Fibroblast of gingiva (primary cell): ENCODE results near the gene IFNA5.

Experiments
- DNase-seq: peaks from one replicate; pipeline ENCODE4 v3.0.0-alpha.2; 2011; ENCODE audit warnings: low read depth

The IFNA5 gene

GRCh38 chr9:21294364-21294774 lies 10.7 kb downstream of the IFNA5 start:
- DNase-seq: no peak

GRCh38 chr9:21289848-21290247 lies 15.3 kb downstream of the IFNA5 start:
- DNase-seq: no peak

DNA sequence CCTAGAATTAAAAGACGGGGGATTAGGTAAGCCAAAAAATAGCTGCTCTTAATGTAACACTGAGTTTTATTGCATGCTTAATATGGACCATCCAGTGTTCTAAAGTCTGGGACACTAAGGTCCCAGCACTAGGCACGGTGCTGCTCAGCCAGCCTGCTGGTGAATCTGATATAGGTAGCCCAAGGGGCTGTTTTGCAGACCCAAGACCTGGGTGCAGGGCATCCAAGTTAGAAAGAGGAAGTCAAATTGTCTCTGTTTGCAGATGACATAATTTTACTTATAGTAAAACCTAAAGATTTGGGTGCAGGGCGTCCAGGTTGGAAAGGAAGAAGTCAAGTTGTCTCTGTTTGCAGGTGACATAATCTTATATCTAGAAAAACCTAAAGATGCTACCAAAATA lies 17.8 kb downstream of the IFNA5 start:
- DNase-seq: no peak

- DNase-seq: no peak
Measured at GRCh38 chr9:21286659-21287058, 18.5 kb downstream of the IFNA5 start.

DNA sequence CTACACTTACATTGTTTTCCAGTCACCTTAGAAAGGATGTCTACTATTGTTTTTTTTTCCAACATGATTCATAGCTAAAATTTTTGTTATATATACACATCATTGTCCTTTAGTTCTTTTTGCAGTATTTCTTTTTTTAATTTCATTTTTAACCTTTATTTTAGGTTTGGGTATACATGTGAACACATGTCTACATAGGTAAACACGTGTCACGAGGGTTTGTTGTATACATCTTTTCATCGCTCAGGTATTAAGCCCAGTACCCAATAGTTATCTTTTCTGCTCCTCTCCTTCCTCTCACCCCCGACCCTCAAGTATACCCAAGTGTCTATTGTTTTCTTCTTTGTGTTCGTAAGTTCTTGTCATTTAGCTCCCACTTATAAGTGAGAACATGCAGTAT lies 19.0 kb downstream of the IFNA5 start:
- DNase-seq: no peak

GRCh38 chr9:21281275-21281674 lies 23.8 kb downstream of the IFNA5 start:
- no peak for DNase-seq

DNA sequence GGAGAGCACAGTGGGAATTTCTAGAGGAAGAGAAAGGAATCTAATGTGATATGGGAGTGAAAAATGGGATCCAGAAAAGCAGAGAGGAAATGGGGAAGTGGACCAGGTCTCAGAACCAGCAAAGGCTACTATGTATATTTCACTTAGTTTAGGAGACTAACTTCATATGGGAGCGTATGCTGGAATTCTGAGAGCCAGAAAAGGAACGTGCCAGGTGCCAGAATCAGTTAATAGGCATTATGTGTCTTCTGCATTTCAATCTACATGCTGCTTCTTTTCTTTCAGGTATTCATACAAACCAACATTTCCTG lies 36.8 kb downstream of the IFNA5 start:
- no peak for DNase-seq

GRCh38 chr9:21267485-21268346 lies 37.4 kb downstream of the IFNA5 start:
- DNase-seq: no peak

- no peak for DNase-seq
Measured at GRCh38 chr9:21266733-21267484, 38.2 kb downstream of the IFNA5 start.

- no peak for DNase-seq
Measured at GRCh38 chr9:21265421-21266189, 39.5 kb downstream of the IFNA5 start.

GRCh38 chr9:21255538-21256212 lies 49.4 kb downstream of the IFNA5 start:
- DNase-seq: no peak
